GM11168 (cell line): ENCODE measurements around the gene ANKS3.

Source experiments
- in situ Hi-C: fragments of 300-500 bp; cut with MboI; formaldehyde crosslinking; loops from one replicate; pipeline ENCODE4 v1.12.0; 2022; ENCODE audit warnings: low sequenced_read_pairs; ENCODE audit not compliant: unreplicated experiment

Gene ANKS3

GRCh38 chr16:4687946-4688673 is 46.0 kb downstream of the ANKS3 start:
- in situ Hi-C loops: no loop called here

GRCh38 chr16:4687416-4687815 is 46.7 kb downstream of the ANKS3 start:
- in situ Hi-C loops: no loop called here

- in situ Hi-C loops: no loop called here
Observed at GRCh38 chr16:4686497-4687210, 47.4 kb downstream of the ANKS3 start.

GRCh38 chr16:4685776-4686496 is 48.1 kb downstream of the ANKS3 start:
- in situ Hi-C loops: no loop called here

- in situ Hi-C loops: no loop called here
Observed at GRCh38 chr16:4685292-4685691, 48.8 kb downstream of the ANKS3 start.

- in situ Hi-C loops: no loop called here
Observed at GRCh38 chr16:4684763-4685162, 49.3 kb downstream of the ANKS3 start.

GRCh38 chr16:4684058-4684715 is 49.9 kb downstream of the ANKS3 start:
- in situ Hi-C loops: no loop called here

- in situ Hi-C loops: no loop called here
Observed at GRCh38 chr16:4683255-4684057, 50.6 kb downstream of the ANKS3 start.

- in situ Hi-C loops: no loop called here
Observed at GRCh38 chr16:4682616-4683254, 51.3 kb downstream of the ANKS3 start.

GRCh38 chr16:4682084-4682591 is 51.9 kb downstream of the ANKS3 start:
- in situ Hi-C loops: no loop called here

GRCh38 chr16:4681471-4682083 is 52.5 kb downstream of the ANKS3 start:
- in situ Hi-C loops: no loop called here

GRCh38 chr16:4680673-4681470 is 53.2 kb downstream of the ANKS3 start:
- in situ Hi-C loops: no loop called here

GRCh38 chr16:4679850-4680636 is 54.0 kb downstream of the ANKS3 start:
- in situ Hi-C loops: no loop called here

GRCh38 chr16:4679156-4679849 is 54.8 kb downstream of the ANKS3 start:
- in situ Hi-C loops: no loop called here

- in situ Hi-C loops: no loop called here
Observed at GRCh38 chr16:4678596-4678995, 55.5 kb downstream of the ANKS3 start.

GRCh38 chr16:4677994-4678393 is 56.1 kb downstream of the ANKS3 start:
- in situ Hi-C loops: no loop called here

GRCh38 chr16:4677390-4677789 is 56.7 kb downstream of the ANKS3 start:
- in situ Hi-C loops: no loop called here
